Pancreas (tissue), 10 donors: Measurements from ENCODE around the gene IER5. TPM values are rescaled to one million over a fixed set of nuclear protein-coding genes. Genes with fewer than 3 reads are reported as not detected.
A peak's percentile ranks its signal among the peaks of the same experiment; 100 is the strongest.

Experiments used
- ATAC-seq, 4 donors: fragments of 200-7000 bp; cut with Tn5 transposase; one replicate each; pipeline versions ENCODE4 v1.8.0 to v1.9.1; 2020; ENCODE audit warnings: mild to moderate bottlenecking in 4 of 4, moderate library complexity in 4 of 4
- DNase-seq, 6 donors: peaks; one replicate each; pipeline ENCODE4 v3.0.0-alpha.2; 2020
- FAIRE-seq: peaks from 2 replicates; lab custom pipeline; 2012; peaks lifted over from hg19 to GRCh38; lab: Jason Lieb, UNC
- H3K27ac ChIP-seq, 4 donors: fragments of 200-600 bp; sonication (generic); 1 replicate in 3 of 4; 2 replicates in 1 of 4; pipeline versions ENCODE4 v1.5.0 to v1.8.0; 2020
- H3K27me3 ChIP-seq, 4 donors: fragments of 200-600 bp; one replicate each; pipeline ENCODE4 v1.8.0; 2021
- H3K36me3 ChIP-seq, 3 donors: fragments of 200-600 bp; sonication (generic) in 1 of 3; one replicate each; pipeline versions ENCODE4 v1.5.0 to v1.8.0; 2020 to 2021
- H3K4me1 ChIP-seq, 3 donors: fragments of 200-600 bp; one replicate each; pipeline ENCODE4 v1.8.0; 2021
- H3K4me3 ChIP-seq, 4 donors: fragments of 200-600 bp; sonication (generic) in 2 of 4; one replicate each; pipeline versions ENCODE4 v1.5.0 to v1.8.0; 2020 to 2021
- H3K9me3 ChIP-seq, 4 donors: fragments of 200-600 bp; one replicate each; pipeline ENCODE4 v1.8.0; 2021
- WGBS, 2 donors: extraction: QIAGEN DNeasy Blood & Tissue Kit; methylation state at CpG; one replicate each; pipeline ENCODE4 v1.1.7; 2013; 5-methylcytosine and 5-hydroxymethylcytosine counted together
- intact Hi-C, 3 donors: fragments of 100-400 bp; cut with DNase I; formaldehyde crosslinking; loops; one replicate each; pipeline versions ENCODE4 v1.11.1 to v1.14.2; 2022
- polyA plus RNA-seq, 2 donors: library from polyadenylated mRNA; stranded (reverse); fragments of 200-250 nt; gene quantifications; one replicate each; pipeline ENCODE4 v1.2.3, GENCODE V29; 2013
- total RNA-seq, 6 donors: library from RNA; stranded (reverse); fragmentation: NEBNext Ultra II Directional in 4 of 6; extraction: Animal tissue kit (Norgen Biotek cat#: 25700) in 4 of 6; gene quantifications; one replicate each; pipeline versions ENCODE4 v1.2.1 to v1.2.4, GENCODE V29; 2021 to 2023
- TF ChIP-seq, protein P1 (sequence below), 4 donors: fragments of 200-600 bp; sonication (generic) in 3 of 4; IDR thresholded peaks; one replicate each; pipeline versions ENCODE4 v1.5.0 to v1.8.0; 2021; ENCODE audit warnings: antibody characterized with exemption in 4 of 4
- donor health status: healthy with polysubstance abuse.
- donor health status: DM: no; HTN: no; CAD: no; lungs with moderate emphysema.
- donor health status: DM: no; HTN: no; CAD: no.
- donor health status: control.
- donor health status: control.
- donor health status: Bipolar disorder and iron deficiency.
- donor health status: DM: yes; HTN: yes; CAD: no.
- donor health status: DM: no; HTN: no; CAD: no.
- donor health status: DM: no; HTN: no; CAD: no.
- donor health status: DM: yes; HTN: yes; CAD: no.

IER5 gene
- total and polyA plus RNA-seq, 8 donors = 2.3 to 6.8 (median 3.3) TPM

DNA sequence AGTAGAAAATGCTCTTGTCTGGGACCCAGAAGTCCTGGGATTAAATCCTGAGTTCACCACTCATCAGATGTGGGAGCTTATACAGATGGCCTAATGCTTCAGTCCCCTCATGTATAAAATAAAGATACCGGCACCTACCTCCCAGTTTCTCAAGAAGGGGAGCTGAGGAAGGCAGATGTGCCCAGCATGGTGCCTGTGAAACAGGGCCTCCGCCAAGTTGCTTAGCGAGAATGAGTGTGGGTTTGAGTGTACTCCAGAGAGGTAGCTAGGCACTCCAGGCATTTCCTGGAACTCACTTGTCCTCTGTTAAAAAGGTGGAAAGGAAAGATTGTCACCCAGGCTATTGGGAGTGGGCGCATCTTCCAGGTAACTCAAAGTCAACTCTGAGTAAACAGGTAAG, 37.8 kb downstream of the IER5 start:
- 83 to 86% methylated on average over 4 of the region's 4 CpGs for WGBS, 2 donors
- Histone ChIP-seq H3K36me3 (no peaks in the 10 kb centered on the region), H3K9me3 (no peaks in the 10 kb centered on the region), H3K4me3 (no peak overlapping the region), H3K4me1 (no peaks in the 10 kb centered on the region), H3K27me3 (no peaks in the 10 kb centered on the region), H3K27ac (no peak overlapping the region)
- ATAC-seq (no peak), FAIRE-seq (no peak), DNase-seq (no peak)
- intact Hi-C loops = loop anchor here in 1 of 3 donors (10.0 kb wide), 1 partner anchor 241 kb away; no protein-coding TSS in a partner anchor
- TF ChIP-seq, protein P1, sequence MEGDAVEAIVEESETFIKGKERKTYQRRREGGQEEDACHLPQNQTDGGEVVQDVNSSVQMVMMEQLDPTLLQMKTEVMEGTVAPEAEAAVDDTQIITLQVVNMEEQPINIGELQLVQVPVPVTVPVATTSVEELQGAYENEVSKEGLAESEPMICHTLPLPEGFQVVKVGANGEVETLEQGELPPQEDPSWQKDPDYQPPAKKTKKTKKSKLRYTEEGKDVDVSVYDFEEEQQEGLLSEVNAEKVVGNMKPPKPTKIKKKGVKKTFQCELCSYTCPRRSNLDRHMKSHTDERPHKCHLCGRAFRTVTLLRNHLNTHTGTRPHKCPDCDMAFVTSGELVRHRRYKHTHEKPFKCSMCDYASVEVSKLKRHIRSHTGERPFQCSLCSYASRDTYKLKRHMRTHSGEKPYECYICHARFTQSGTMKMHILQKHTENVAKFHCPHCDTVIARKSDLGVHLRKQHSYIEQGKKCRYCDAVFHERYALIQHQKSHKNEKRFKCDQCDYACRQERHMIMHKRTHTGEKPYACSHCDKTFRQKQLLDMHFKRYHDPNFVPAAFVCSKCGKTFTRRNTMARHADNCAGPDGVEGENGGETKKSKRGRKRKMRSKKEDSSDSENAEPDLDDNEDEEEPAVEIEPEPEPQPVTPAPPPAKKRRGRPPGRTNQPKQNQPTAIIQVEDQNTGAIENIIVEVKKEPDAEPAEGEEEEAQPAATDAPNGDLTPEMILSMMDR (IDR thresholded peaks at IDR 0.05) = no peak

DNA sequence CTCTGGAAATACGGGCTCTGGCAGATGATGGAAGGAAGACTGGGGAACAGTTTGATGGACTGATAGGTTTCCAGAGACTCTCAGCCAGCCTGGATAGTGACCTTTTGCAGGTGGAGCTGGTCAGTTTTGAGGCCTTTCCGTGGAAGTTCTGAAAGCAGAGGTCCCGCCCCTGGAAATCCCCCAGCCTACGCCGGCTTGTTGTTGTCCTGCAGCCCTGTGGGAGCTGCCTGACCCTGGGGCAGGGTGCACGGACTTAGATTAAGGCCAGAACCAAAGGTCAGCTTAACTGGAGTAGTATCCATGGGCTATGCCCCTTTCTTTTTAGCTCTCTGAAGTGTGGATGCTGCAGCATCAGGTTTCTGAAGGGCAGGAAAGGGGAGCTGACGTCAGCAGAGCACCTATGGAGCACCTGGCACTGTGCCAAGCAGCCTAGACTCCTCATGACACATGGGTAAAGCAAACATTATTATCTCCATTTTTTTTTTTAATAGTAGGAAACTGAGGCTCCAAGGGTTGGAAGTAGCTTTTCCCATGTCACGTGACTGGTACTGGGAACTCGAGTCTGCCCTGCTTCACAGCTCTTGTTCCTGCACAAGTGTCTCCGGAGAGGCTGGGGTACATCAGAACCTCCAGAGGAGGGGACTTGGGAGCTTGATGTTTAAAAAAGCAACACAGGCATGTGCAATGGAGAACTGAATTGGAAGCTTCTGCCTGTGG, 38.5 kb downstream of the IER5 start:
- ATAC-seq (peak in 2 of 4 donors; percentile 24), DNase-seq (no peak), FAIRE-seq (no peak)
- Histone ChIP-seq H3K4me1 (no peaks in the 10 kb centered on the region), H3K9me3 (no peaks in the 10 kb centered on the region), H3K27ac (no peak overlapping the region), H3K27me3 (no peaks in the 10 kb centered on the region), H3K36me3 (no peaks in the 10 kb centered on the region), H3K4me3 (no peak overlapping the region)
- intact Hi-C loops = loop anchor here in 1 of 3 donors (10.0 kb wide), 1 partner anchor 242 kb away; no protein-coding TSS in a partner anchor
- TF ChIP-seq, protein P1 (IDR thresholded peaks at IDR 0.05) = no peak
- WGBS, 2 donors = 69% methylated on average over 9 to 10 of the region's 10 CpGs

DNA sequence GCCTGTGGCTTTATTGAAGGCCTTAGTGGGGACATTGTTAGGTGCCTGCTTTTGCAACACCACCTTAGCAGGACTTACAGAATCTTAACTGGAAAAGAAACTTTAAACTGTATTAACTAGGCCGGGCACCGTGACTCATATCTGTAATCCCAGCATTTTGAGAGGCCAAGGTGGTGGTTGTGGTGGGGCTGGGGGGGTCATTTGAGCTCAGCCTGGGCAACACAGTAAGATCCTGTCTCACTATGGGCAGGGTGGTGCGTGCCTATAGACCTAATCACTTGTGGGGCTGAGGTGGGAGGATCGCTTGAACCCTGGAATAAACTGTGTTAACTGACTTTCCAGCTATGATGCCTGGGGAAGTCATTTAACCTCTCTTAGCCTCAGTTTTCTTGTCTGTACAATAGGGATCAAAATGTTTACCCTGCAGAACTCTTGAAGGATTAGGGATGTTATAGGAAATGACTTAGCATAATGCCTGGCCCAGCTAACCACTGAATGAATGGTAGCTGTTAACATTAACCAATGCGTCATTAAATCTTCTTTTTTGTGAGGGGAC, 39.5 kb downstream of the IER5 start:
- no peaks in the 10 kb centered on the region for H3K27me3 ChIP-seq
- no peak for DNase-seq
- peak overlapping the region in 1 of 4 donors; percentile 36 for H3K27ac ChIP-seq
- intact Hi-C loops = loop anchor here in 1 of 3 donors (10.0 kb wide), 1 partner anchor 243 kb away; no protein-coding TSS in a partner anchor
- H3K4me1 ChIP-seq = no peaks in the 10 kb centered on the region
- no peaks in the 10 kb centered on the region for H3K36me3 ChIP-seq
- no peaks in the 10 kb centered on the region for H3K9me3 ChIP-seq
- no peak overlapping the region for H3K4me3 ChIP-seq
- 91 to 95% methylated on average over 5 of the region's 5 CpGs for WGBS, 2 donors
- FAIRE-seq = no peak
- no peak for ATAC-seq
- TF ChIP-seq, protein P1 (IDR thresholded peaks at IDR 0.05) = no peak

DNA sequence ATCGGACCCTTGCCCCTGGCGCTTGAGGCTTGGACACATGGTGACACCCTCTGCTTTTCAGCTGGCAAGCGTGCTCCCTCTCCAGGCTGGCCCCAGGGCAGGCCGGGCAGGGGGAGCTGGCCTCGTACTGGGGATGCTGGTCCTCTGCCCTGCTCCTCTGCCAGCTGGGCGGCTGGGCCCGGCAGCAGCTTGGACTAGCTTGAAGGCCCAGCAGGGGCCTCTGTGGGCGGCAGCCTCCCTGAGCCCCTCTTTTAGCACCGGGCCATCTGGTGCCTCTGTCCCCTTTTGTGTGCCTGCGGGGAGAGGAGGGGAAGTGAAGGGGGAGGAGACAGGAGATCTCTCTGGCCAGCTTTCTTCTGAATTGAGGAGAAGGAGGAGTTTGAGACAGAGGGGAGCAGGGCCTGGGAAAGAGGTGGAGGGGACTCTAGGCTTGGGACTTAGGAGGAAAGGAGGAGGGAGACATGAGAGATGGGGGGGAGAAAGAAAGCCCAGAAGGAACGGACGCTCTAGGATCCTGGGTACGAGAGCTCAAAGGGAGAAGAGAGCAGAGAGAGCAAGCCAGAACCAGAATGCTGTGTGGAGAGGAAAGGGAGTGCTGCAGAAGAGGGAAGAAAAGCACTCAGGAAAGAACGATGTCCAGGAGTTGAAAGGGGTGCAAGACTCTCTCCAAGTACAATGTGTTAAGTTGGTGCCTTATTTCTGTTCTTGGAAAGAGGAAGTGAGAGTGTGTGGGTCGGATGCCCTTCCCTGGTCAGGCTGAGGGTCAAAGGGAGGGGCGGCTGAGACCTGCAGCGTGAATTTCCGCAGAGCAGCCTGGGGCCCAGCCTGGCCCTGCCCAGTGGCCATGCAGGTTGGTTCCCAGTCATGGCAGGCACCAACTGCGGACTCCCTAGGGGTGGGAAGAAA, 40.3 kb downstream of the IER5 start:
- FAIRE-seq = no peak
- Histone ChIP-seq H3K36me3 (no peaks in the 10 kb centered on the region), H3K27ac (peak overlapping the region in 1 of 4 donors; percentile 36), H3K4me3 (no peak overlapping the region), H3K4me1 (no peaks in the 10 kb centered on the region), H3K9me3 (no peaks in the 10 kb centered on the region), H3K27me3 (no peaks in the 10 kb centered on the region)
- WGBS, 2 donors = 76 to 79% methylated on average over 19 of the region's 19 CpGs
- intact Hi-C loops = loop anchor here in 1 of 3 donors (10.0 kb wide), 1 partner anchor 244 kb away; no protein-coding TSS in a partner anchor
- peak in 1 of 6 donors; percentile 45 for DNase-seq
- TF ChIP-seq, protein P1 (IDR thresholded peaks at IDR 0.05) = no peak
- peak in 2 of 4 donors; percentile 51 to 63 for ATAC-seq
